ENCODE measurements around the gene HS3ST6. TPM values are rescaled to one million over a fixed set of nuclear protein-coding genes. Genes with fewer than 3 reads are reported as not detected.
A peak's percentile ranks its signal among the peaks of the same experiment; 100 is the strongest.
"Not testable (repeated sequence)": the region's sequence is repeated elsewhere in the genome, so short reads cannot be mapped to it uniquely, and the experiment has no call there.

The HS3ST6 gene
- total RNA-seq, 1 donor from 2014 or later: 4.3 TPM

DNA sequence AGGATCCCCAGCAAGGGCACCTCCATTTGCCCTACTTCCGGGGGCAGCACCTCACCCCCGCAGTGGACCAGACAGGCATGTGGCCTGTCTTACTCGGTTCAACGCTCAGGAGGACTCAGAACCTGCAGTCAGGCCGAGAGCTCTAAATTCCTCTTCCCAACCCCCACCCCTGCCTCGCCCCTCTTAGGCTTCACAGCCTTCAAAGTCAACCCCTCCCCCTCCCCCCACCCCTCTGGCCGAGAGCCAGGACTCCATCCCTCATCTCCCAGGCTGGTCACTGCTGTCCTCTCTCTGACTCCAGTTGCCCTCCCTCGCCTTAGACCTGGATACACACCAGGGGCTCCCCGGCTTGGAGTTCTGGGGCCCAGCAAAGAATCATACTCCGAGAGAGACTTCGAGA is 8.1 kb upstream of the HS3ST6 start:
- no peak for DNase-seq

DNA sequence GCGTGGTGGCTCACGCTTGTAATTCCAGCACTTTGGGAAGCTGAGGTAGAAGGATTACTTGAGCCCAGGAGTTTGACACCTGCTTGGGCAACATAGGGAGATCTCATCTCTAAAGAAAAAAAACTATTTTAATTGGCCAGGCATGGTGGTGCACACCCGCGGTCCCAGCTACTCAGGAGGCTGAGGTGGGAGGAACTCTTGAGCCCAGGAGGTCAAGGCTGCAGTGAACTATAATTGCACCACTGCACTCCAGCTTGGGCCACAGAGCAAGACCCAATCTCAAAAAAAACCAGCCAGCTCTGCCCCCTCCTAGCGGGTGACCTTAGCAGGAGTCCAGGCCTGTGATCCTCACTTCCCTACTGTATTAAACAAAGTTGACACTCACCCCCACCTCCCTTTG is 5.9 kb upstream of the HS3ST6 start:
- DNase-seq: no peak

DNA sequence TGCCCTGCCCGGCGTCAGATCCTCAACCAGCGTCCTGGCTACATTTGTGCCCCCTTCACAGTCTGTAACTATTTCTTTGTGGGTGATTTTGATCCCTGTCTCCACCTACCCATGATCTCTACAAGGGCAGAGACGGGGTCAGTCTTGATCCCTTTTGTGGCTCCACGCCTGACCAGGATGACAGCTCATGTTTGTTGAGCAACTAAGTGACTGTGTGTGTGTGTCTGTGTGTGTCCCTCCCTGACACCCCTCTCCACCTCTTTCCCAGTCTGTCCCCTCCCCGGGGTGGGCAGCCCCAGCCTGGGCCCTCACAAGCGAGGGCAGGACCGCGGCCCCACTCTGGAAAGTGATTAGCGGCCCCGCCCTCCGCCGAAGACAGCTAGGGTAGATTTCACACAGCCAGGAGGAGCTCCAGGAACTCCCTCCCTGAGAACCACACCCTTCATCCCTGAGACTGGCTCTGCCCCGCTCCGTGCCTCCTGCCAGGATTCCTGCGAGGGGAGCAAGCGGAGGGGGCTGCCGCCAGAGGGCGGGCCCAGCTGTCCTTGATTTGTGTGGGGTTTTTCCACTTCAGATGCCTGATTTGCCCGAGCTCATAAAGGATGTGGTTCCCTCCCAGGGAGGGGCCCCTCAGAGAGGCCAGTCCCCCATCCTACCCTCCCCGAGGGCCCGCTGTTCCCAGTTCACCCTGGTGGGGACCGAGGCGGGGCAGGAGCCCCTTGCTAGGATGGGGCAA is 5.3 kb upstream of the HS3ST6 start:
- peak; percentile 74 for DNase-seq

DNA sequence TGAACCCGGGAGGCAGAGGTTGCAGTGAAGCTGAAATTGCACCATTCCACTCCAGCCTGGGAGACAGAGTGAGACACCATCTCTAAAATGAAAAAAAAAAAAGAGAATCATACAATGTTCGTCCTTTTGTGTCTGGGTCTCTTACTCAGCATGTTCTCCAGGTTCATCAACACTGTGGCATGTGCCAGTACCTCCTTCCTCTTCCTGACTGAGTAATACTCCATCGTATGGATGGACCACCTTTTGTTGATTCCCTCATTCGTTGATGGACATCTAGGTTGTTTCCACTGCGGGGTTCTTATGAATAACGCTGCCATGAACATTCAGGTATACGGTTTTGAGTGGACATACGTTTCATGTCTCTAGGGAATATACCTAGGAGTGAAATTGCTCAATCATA is 4.1 kb upstream of the HS3ST6 start:
- no peak for DNase-seq

DNA sequence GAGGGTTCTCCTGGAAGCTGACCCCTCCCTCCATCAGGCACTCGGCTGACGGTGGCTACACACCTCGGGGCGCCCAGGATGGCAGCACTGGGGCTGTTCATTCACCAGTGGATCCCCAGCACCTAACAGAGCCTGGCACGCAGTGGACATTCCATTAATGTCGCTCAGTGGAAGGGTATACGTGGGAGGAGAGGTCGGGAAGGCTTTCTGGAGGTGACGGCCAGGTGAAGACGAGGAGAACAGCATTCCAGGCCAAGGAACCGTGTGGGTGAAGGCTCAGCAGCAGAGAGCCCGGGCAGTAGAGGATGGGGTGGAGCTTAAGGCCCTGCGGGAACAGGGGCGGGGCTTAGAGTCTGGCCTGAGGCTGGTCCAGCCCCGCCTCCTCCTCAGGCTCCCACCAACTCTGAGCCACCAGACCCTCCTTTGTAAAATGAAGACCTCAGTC is 2.5 kb upstream of the HS3ST6 start:
- DNase-seq: no peak

DNA sequence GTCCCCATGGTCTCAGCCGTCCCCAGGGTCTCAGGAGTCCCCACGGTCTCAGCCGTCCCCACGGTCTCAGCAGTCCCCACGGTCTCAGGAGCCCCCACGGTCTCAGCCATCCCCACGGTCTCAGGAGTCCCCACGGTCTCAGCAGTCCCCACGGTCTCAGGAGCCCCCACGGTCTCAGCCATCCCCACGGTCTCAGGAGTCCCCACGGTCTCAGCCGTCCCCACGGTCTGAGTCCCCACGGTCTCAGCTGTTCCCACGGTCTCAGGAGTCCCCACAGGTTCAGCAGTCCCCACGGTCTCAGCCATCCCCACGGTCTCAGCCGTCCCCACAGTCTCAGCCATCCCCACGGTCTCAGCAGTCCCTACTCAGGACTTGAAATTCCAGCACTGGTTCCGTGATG is 1.9 kb upstream of the HS3ST6 start:
- DNase-seq: not testable (repeated sequence)

DNA sequence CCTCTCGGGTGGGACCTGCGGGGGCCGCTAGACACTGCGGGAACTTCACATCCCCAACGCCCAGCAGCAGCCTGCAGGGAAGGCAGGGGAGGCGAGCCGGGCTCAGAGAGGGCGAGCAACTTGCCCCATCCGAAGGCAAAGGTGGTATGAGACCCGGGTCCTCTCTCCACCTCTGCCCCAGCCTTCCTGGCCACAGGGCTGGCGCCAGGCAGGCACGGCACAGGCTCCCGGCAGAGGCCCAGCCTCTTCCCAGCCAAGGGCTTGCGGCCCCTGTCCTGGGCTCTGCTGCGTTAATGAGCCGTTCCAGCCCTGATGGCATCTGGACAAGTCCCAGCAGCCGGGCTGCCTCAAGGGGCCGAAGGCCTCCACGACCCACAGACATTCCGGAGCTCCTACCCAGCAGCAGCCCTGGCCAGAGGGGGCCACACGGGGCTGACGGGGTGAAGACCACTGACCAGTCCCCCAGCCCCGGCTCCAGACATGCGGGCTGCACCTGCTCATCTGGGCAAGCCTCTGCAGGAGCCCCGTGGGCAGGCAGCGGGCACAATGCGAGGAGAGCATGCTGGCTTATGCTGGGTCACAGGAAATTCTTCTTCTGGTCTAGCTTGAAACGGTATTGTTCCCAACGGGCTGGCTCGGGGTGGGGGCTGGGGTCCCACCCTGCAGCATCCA is 1.2 kb upstream of the HS3ST6 start:
- DNase-seq: no peak

DNA sequence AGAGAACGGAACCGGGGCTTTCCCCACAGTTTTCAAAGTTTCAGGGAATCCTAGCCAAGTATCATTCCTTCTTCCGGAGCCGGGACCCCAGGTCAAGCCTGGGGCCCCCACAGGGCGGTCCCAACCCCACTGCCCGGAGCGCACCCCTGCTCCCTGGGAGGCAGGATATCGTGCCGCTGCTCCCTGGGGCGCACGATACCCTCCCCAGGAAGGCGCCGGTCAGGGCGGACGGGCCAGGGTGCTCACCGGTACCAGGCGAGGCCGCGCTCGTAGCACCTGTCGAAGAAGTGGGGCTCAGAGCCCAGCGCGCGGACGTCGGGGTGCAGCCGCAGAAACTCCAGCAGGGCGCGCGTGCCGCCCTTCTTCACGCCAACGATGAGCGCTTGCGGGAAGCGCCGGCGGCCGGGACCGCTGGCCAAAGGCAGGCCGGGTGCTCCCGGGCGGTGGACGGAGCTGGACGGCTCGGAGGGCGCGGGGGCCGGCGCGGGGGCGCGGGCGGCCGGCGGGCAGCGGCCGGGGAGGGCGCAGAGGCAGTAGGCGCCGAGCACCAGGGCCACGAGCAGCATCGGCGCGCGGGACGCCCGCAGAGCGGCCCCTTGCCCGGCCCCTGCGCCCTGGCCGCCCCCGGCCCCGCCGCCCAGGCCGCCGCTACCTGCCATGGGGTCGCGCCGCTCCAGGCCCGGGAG is 407 bp downstream of the HS3ST6 start:
- DNase-seq: no peak

DNA sequence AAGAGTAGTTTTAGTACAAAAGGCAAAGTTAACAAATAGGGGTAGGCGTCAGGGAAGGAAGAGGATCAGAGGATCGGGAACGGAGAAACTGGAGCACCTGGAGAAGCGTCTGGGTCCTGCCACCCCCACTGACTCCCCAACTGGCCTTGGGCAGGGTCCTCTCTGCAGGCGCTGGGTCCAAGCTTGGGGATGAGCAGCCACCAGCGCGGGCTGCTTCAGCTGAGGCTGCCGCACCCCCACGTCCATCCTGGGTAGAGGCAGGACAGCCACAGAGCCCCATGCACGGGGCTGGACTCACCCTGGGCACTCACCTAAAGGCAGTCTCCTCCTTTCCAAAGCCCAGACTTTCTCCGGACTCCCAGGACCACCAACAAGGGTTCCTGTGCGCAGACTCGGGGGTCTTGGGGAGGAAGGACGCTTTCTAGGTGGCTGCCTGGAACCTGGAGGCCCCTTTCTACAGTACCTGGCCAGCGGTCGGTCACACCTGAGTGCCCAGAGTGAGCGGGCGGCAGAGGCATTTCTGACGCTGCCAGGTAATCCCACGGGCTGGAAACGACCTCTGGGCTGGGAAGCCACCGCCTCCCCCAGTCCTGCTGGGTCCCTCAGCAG is 1.1 kb downstream of the HS3ST6 start:
- DNase-seq: no peak

DNA sequence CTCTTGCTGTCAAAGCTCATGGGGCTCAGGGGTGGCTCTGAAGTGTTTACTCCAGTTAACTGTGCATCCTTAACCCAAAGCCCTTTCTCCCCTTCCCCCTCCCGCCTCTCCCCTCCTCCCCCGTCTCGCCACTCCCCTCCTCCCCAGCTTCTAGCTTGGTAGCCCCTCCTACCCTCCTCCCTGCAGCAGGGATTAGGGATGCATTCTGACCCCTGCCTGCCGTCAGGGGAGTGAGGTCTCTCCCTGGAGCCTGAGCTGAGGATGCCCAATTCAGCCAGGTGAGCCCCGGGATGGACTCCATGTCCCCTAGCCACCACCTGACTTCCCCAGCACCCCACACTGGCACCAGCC is 1.6 kb downstream of the HS3ST6 start:
- no peak for DNase-seq

DNA sequence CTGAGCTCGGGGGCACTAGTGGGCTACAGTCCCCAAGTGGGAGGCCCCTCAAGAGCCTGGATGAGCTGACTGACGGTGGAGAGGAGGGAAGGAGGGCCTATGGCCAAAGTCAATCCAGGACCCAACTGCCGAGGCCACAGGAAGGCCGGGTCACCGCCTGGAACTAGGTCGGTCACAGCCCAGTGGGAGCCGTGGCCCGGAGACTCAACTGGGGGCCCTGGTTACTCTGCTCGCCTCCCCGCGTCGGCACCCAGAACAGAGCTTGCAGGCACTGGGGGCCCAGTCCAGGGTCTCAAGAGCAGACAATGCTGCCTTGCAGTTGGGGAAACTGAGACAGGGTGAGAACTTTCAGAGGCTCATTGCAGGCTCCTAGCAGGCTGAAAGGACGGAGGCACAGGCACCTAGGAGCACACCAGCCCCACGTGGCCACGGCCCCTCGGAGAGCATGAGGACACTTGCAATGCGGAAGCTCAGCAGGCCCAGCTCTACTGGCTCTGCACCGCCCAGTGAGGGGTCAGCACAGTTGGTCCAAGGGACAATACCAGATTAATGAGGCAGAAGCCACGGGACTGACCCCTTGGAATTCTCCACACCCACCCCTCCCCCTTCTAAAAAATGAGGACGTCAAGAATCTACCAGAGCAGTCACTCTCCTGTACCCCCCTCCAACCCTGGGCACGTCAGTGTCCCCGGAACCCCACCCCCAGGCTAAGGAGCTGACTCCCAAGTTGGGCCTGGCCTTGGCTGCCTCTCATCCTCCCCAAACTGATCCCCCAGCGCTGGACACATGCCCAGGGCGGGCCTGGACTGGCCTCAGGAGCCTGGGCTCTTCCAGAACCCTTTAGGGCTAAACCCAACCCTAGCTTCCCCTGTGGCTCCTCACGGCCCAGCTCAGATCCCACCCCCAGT is 2.2 kb downstream of the HS3ST6 start:
- DNase-seq: no peak

DNA sequence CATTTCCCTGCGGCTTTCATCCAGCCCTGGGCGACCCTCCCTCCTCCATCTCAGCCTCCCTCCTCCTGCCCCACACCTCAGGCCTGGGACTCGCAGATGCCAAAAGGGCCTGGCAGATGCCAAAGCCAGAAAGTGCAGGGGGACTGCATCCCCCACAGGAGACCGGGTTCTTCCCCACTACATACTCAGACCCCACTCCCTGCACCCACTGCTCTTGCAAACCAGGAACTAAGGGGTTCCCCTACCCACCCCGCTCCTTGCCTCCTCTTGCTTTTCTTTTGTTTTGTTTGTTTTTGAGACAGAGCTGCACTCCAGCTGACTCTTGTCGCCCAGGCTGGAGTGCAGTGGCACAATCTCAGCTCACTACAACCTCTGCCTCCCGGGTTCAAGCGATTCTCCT is 3.2 kb downstream of the HS3ST6 start:
- no peak for DNase-seq

DNA sequence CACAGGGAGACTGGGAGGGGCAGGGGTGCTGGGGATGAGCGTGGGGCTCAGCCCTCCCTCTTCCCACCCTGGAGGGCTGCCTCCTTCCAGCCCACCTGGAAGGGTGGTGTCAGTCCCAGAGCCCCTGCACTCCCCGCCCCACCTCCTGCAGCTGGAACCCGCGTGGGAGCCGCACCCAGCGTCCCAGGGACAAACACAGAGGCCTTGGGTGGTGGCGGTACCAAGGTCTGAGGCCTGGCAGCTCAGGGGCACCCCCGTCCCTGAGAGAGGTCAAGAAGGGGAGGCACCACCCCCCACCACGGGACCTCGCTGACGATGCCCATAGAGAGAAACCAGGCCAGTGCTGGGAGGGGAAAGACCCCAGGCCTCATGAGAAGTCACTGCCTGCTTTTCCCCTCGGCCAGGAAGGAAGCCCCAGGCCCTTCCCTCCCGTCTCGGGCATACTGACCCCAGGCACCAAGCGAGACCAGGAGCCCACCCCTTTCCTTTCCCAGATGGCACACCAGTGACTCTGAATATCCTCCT is 4.1 kb downstream of the HS3ST6 start:
- no peak for DNase-seq

DNA sequence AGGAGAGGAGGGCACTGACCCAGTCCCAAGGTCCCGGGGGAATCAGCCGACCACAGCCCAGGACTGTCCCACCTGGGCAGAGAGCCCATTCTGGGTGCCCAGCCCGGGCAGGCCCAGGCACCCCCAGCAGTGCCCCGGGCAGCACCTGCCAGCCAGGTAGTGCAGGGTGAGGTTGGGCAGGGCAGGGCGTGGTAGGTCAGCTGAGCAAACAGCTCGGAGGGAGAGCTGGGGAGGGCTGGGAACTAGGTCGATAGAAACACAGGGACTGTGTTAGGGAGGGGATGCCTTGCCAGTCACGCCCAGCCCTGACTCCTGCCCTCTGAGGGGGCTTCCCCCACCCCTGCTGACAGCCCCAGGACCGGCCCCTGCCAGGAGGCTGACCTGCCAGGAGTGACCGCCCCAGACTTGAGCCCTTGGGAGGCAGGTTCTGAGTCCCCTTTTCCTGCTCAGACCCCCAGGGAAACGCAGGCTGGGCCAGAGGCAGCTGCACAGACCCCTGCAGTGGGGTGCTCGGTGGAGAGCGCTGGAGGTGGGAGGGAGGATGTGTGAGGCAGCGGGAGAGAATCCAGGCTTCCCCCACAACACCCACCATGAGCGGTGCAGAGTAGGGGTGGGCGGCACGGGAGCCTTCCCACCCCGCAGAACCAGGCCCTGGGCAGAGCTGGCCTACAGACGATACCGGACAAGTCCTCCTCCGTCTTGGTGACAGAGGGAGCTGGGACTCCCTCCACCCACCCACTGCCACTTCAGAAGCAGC is 4.7 kb downstream of the HS3ST6 start:
- DNase-seq: no peak

DNA sequence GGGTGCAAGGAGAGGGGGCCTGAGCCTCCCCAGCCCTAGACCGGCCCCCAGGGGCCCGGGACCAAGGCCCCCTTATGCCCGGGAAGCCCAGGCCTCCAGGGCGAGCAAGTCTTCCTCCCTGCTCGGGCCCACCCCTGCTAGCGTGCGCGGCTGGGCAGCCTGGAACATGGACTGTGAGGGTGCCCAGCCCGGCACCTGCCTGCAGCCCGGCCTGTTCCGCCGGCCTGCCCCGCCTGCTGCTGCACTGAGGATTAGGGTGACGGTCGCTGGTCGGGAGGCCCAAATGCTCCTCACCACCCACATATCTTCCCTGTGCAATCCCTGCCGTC is 6.0 kb downstream of the HS3ST6 start:
- DNase-seq: no peak

DNA sequence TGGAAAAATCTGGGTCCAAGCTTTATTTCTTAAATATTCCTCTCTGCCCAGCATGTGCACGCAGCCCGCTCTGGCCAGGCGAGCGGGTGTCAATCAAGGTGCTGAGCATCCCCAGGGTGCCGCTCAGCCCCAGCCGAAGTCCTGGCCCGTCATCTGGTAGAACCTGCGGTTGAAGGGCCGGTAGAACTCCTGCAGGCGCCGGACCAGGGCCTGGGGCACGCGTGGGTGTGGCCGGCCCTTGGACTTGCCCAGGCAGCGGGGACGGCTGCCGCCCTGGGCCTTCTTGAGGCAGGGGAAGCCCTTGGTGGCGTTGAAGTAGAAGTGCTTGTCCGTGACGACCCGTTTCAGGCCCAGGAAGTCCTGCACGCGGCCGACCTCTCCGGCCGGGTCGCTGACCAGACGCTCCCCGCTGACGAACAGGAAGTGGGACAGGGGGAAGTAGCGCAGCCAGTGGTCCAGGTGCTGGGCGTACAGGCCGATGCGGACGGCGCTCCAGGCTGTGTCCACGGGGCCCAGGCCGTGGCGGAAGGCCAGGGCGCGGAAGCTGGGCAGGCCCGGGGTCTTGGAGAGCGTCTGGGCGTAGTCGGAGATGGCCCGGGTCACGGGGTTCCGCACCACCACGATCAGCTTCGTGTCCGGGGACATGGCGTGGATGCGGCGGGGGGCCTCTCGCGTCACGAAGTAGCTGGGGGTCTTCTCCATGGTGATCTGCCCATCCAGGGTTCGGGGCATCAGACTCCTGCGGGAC is 6.6 kb downstream of the HS3ST6 start:
- DNase-seq: no peak

DNA sequence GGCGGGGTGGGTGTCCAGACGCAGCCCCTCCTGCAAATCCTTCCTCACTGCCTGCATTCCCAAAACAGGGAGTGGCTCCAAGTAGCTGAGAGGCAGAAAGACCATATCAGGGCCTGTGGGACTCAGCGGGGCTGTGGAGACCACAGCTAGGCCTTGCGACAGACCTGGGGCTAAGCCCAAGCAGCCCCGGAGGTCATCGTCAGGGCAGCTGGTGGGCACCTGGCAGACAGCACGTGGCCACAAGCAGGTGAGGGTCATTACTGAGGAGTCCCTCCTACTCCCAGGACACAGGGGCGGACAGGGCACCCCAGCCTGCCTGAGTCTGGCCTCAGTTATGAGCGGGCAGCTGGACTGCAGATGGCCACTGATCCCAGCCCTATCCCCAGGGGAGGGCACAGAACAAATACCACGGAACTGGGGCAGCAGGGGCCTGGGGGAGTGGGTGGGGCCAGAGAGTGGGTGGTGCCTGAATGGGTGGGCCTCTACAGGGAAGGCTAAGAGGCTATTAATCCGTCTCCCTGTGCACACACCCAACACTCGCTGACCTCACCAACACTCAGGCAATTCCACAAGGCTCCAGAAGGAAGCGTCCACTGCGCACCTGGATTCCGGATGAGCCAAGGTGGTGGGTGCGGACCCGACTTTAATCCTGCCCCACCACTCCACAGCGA is 8.5 kb downstream of the HS3ST6 start:
- DNase-seq: no peak

DNA sequence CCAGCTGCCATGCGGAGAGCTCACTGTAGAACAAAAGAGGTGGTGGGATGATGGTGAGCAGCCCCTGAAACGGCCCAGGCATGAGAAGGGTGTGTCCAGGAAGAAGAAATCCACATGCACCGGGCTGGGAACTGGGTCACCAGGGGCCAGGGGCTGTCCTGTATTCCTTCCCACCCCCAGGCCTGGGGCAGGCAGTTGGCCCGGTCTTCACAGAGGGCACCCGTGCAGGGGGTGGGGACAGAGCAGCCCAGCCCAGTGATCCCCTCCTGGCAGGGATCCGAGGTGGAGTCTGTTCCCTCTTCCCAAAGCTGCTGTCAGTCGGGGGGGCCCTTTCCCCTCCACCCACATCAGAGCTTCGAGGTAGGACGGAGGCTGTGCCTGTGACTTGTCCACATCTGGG is 9.2 kb downstream of the HS3ST6 start:
- DNase-seq: peak; percentile 52

DNA sequence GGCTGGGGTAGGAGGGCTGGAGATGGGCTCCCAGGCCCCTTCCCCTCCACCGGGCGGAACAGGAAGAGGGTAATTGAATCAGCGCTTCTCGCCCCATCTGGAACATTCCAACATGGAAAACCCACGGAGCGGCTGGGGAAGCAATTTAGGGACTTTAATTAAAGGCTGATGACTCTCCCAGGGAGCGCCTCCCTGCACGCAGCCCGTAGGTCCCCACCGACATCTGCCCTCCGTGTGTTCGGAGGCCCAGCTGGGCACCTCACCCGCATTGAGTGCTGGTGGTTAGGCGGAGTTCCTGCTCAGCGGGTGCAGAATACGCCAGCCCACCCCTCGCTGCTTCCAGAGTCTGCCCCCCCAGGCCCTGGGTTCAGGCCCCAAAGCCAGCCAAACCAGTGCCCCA is 10.0 kb downstream of the HS3ST6 start:
- DNase-seq: peak; percentile 84

Measured in skin of body (tissue), 2 donors.